Fibroblast of pulmonary artery (primary cell): Measurements from ENCODE around the gene TNPO1.

Experiments used
- DNase-seq: peaks from one replicate; pipeline ENCODE4 v3.0.0-alpha.2; 2010; ENCODE audit warnings: low read depth
- H3K4me3 ChIP-seq: replicated peaks from 2 replicates; pipeline ENCODE4 v1.5.1; 2011; ENCODE audit warnings: low read depth, mild to moderate bottlenecking, control low read depth, low read length, moderate library complexity
- CTCF ChIP-seq: IDR thresholded peaks from 2 replicates; pipeline ENCODE4 v1.5.1; 2011; ENCODE audit warnings: mild to moderate bottlenecking, control low read depth, low read length, inconsistent platforms; ENCODE audit errors: missing control alignments

Gene TNPO1

GRCh38 chr5:72883850-72884249 is 67.4 kb downstream of the TNPO1 start:
- no peak for TF ChIP-seq CTCF
- H3K4me3 ChIP-seq: no peak overlapping the region
- no peak for DNase-seq

GRCh38 chr5:72884892-72885291 is 68.4 kb downstream of the TNPO1 start:
- no peak for DNase-seq
- TF ChIP-seq CTCF: no peak
- no peak overlapping the region for H3K4me3 ChIP-seq

GRCh38 chr5:72885824-72886223 is 69.4 kb downstream of the TNPO1 start:
- no peak for DNase-seq
- TF ChIP-seq CTCF: no peak
- H3K4me3 ChIP-seq: no peak overlapping the region

- no peak overlapping the region for H3K4me3 ChIP-seq
- DNase-seq: no peak
- TF ChIP-seq CTCF: no peak
Observed at GRCh38 chr5:72888595-72888994, 72.1 kb downstream of the TNPO1 start.

GRCh38 chr5:72889324-72889723 is 72.9 kb downstream of the TNPO1 start:
- no peak overlapping the region for H3K4me3 ChIP-seq
- no peak for TF ChIP-seq CTCF
- DNase-seq: no peak

- no peak for TF ChIP-seq CTCF
- H3K4me3 ChIP-seq: no peak overlapping the region
- no peak for DNase-seq
Observed at GRCh38 chr5:72892846-72893245, 76.4 kb downstream of the TNPO1 start.

GRCh38 chr5:72895758-72896157 is 79.3 kb downstream of the TNPO1 start:
- DNase-seq: no peak
- no peak overlapping the region for H3K4me3 ChIP-seq
- TF ChIP-seq CTCF: no peak
